ENCODE results near the gene RNF145.

DNA sequence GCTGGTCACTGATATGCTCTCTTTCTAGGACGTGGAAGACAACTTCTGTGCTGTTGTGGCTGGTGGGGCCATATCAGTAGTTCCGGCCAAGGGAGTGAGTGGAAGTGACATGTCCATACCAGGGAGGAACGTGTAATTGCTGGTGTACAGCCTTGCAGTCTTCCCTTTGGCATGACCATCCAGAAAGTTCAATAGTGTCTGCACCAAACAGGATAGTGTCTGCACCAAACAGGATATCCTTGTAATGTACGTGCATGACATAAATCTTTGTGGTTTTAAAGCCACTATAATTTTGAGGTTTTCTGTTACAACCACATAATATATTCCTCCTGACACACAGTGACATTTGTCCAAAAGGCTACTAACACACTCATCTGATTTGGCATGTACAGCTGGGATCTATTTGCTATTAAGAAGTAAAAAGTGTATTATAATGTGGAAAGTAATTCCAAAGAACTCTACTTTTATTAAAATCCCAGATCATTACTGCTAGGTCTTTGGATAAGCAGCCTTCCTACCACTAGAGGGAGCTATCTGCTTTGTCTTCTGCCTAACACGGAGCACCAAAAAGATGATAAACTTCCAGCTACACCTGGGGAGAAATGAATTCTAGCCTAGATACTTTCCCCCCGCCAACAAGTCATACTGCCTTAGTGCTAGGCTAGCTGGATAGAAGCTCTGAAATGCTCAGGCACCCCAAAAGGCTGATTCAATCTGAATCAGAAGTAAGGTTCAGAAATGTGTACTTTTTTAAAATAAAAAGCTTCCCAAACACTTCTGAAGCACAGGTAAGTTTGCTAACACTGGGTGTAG, 52.7 kb downstream of the RNF145 start:
- TF ChIP-seq POLR2A (IDR thresholded peaks at IDR 0.05; ENCODE audit: low read length) (no peak), GATA1 (IDR thresholded peaks at IDR 0.05; ENCODE audit: low read depth, low read length) (no peak)
